Measurements from ENCODE around the gene LEFTY1. TPM values are rescaled to one million over a fixed set of nuclear protein-coding genes. Genes with fewer than 3 reads are reported as not detected.

Gene LEFTY1
- total and polyA plus RNA-seq, 2 donors (not counting 1 experiment from before 2014, with no cell fraction given) = 0.07 TPM; not detected in 1

DNA sequence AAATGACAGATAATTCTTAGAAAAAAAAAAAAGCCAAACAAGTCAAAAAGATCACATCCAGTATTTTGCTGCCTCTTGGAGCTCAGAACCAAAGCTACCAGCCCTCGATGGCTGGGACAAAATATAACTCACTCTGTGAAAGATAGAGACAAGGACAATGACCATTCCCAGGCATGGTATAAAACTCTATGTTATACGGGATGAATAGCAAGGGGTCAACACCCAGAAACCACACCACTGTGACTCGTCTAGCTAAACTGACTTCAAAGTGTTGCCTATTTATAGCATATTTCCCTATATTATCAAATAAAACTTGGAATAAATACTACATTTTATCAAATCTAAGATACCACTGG, 16.9 kb downstream of the LEFTY1 start:
- Histone ChIP-seq H3K79me2 (ENCODE audit: control insufficient read depth, insufficient read depth, low read length) (peaks cover 18% of the 10 kb centered on the region), H3K27me3 (replicated peaks in 1 of 4; ENCODE audit: control extremely low read depth in 1 of 4, control insufficient read depth in 3 of 4, insufficient read depth in 4 of 4, low read length in 3 of 4) (no peaks in the 10 kb centered on the region), H2AFZ (ENCODE audit: insufficient read depth, low read depth, low read length, poor library complexity, severe bottlenecking) (no peak overlapping the region), H3K4me3 (ENCODE audit: control extremely low read depth in 1 of 5, extremely low read depth in 1 of 5, insufficient read depth in 1 of 5, low read depth in 2 of 5, low read length in 4 of 5) (no peak overlapping the region), H3K36me3 (replicated peaks in 1 of 2; ENCODE audit: control extremely low read depth in 1 of 2, control insufficient read depth in 1 of 2, extremely low read depth in 1 of 2, insufficient read depth in 2 of 2, low read length in 1 of 2) (peaks cover 1 to 81% of the 10 kb centered on the region in 2 experiments), H3K27ac (ENCODE audit: low read length in 2 of 2) (no peak overlapping the region), H3K4me2 (replicated peaks; ENCODE audit: low read depth, low read length, poor library complexity, severe bottlenecking) (no peak overlapping the region), H3K4me1 (ENCODE audit: control insufficient read depth in 2 of 2, insufficient read depth in 2 of 2, low read length in 2 of 2) (peaks cover 0 to under 1% of the 10 kb centered on the region in 2 donors), H3K9me3 (ENCODE audit: control extremely low read depth in 1 of 3, control insufficient read depth in 2 of 3, insufficient read depth in 1 of 3, low read length in 2 of 3) (no peaks in the 10 kb centered on the region), H3K9ac (ENCODE audit: low read length) (no peak overlapping the region), H4K20me1 (ENCODE audit: control insufficient read depth, insufficient read depth, low read length, poor library complexity, severe bottlenecking) (peaks cover 47% of the 10 kb centered on the region)
- peaks cover 3% of the 10 kb centered on the region for H3K4me1 Mint-ChIP-seq
- POLR2A ChIA-PET = no interaction called here
- H3K9me3 Mint-ChIP-seq (ENCODE audit: insufficient read depth) = no peaks in the 10 kb centered on the region
- H3K27ac Mint-ChIP-seq = no peak overlapping the region
- no CpG with 5 or more reads among the region's 3 CpGs for WGBS (ENCODE audit: insufficient coverage)
- CTCF ChIA-PET = interaction anchor here (1.0 to 1.5 kb wide), 3 partner anchors 9 to 23 kb away, joined by 3 to 4 read pairs (median 3); no protein-coding TSS in a partner anchor
- TF ChIP-seq, protein P1, sequence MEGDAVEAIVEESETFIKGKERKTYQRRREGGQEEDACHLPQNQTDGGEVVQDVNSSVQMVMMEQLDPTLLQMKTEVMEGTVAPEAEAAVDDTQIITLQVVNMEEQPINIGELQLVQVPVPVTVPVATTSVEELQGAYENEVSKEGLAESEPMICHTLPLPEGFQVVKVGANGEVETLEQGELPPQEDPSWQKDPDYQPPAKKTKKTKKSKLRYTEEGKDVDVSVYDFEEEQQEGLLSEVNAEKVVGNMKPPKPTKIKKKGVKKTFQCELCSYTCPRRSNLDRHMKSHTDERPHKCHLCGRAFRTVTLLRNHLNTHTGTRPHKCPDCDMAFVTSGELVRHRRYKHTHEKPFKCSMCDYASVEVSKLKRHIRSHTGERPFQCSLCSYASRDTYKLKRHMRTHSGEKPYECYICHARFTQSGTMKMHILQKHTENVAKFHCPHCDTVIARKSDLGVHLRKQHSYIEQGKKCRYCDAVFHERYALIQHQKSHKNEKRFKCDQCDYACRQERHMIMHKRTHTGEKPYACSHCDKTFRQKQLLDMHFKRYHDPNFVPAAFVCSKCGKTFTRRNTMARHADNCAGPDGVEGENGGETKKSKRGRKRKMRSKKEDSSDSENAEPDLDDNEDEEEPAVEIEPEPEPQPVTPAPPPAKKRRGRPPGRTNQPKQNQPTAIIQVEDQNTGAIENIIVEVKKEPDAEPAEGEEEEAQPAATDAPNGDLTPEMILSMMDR (IDR thresholded peaks at IDR 0.05) = no peak
- TF ChIP-seq EZH2 (IDR thresholded peaks at IDR 0.05; ENCODE audit: borderline replicate concordance, insufficient read depth, low read depth, low read length, poor library complexity, severe bottlenecking) = no peak
- H3K4me3 Mint-ChIP-seq = no peak overlapping the region
- no peaks in the 10 kb centered on the region for H3K27me3 Mint-ChIP-seq
- DNase-seq = no peak
- intact Hi-C loops (cut with micrococcal nuclease) = no loop called here
- no peak for ATAC-seq (ENCODE audit: low read depth)

GRCh38 chr1:225871359-225872074, 17.4 kb downstream of the LEFTY1 start:
- Mint-ChIP-seq H3K27ac (no peak overlapping the region), H3K4me3 (no peak overlapping the region), H3K4me1 (peaks cover 7% of the 10 kb centered on the region), H3K27me3 (no peaks in the 10 kb centered on the region), H3K9me3 (ENCODE audit: insufficient read depth) (no peaks in the 10 kb centered on the region)
- Histone ChIP-seq H3K27ac (ENCODE audit: low read length in 2 of 2) (no peak overlapping the region), H4K20me1 (ENCODE audit: control insufficient read depth, insufficient read depth, low read length, poor library complexity, severe bottlenecking) (peaks cover 47% of the 10 kb centered on the region), H3K9me3 (ENCODE audit: control extremely low read depth in 1 of 3, control insufficient read depth in 2 of 3, insufficient read depth in 1 of 3, low read length in 2 of 3) (no peaks in the 10 kb centered on the region), H2AFZ (ENCODE audit: insufficient read depth, low read depth, low read length, poor library complexity, severe bottlenecking) (no peak overlapping the region), H3K4me2 (replicated peaks; ENCODE audit: low read depth, low read length, poor library complexity, severe bottlenecking) (no peak overlapping the region), H3K27me3 (replicated peaks in 1 of 4; ENCODE audit: control extremely low read depth in 1 of 4, control insufficient read depth in 3 of 4, insufficient read depth in 4 of 4, low read length in 3 of 4) (no peaks in the 10 kb centered on the region), H3K4me1 (ENCODE audit: control insufficient read depth in 2 of 2, insufficient read depth in 2 of 2, low read length in 2 of 2) (peaks cover 2 to 6% of the 10 kb centered on the region in 2 donors), H3K4me3 (ENCODE audit: control extremely low read depth in 1 of 5, extremely low read depth in 1 of 5, insufficient read depth in 1 of 5, low read depth in 2 of 5, low read length in 4 of 5) (no peak overlapping the region), H3K36me3 (replicated peaks in 1 of 2; ENCODE audit: control extremely low read depth in 1 of 2, control insufficient read depth in 1 of 2, extremely low read depth in 1 of 2, insufficient read depth in 2 of 2, low read length in 1 of 2) (peaks cover 1 to 83% of the 10 kb centered on the region in 2 experiments), H3K79me2 (ENCODE audit: control insufficient read depth, insufficient read depth, low read length) (peaks cover 18% of the 10 kb centered on the region), H3K9ac (ENCODE audit: low read length) (no peak overlapping the region)
- no peak for ATAC-seq (ENCODE audit: low read depth)
- DNase-seq = no peak
- 91% methylated on average over 6 of the region's 11 CpGs for WGBS (ENCODE audit: insufficient coverage)
- TF ChIP-seq, protein P1 (IDR thresholded peaks at IDR 0.05) = no peak
- TF ChIP-seq EZH2 (IDR thresholded peaks at IDR 0.05; ENCODE audit: borderline replicate concordance, insufficient read depth, low read depth, low read length, poor library complexity, severe bottlenecking) = no peak
- CTCF ChIA-PET = interaction anchor here (1.0 to 1.6 kb wide), 6 partner anchors 10 to 40 kb away, joined by 3 to 5 read pairs (median 4); partner anchors contain the start of gene TMEM63A
- intact Hi-C loops (cut with micrococcal nuclease) = no loop called here
- POLR2A ChIA-PET = no interaction called here
